K562 (cell line): ENCODE results near the gene GLIPR1L2. TPM values are rescaled to one million over a fixed set of nuclear protein-coding genes. Genes with fewer than 3 reads are reported as not detected.

Experiments used
- ATAC-seq: fragments of 200-7000 bp; cut with Tn5 transposase; 3 replicates; pipeline ENCODE4 v1.9.1; 2020; ENCODE audit warnings: moderate library complexity
- BruUV-seq: library from RNA; stranded (reverse); fragments of 400-500 nt; replicated peaks from 2 replicates; lab custom pipeline; 2021; lab: Mats Ljungman, UMichigan
- CTCF ChIA-PET: fragments of 300-600 bp; formaldehyde crosslinking; extraction: SDS; loops from one replicate; lab custom pipeline; 2021; ENCODE audit warnings: low intra/inter-chr PET ratio; lab: Yijun Ruan, JAX
- POLR2A ChIA-PET: fragments of 300-600, 350-650 bp; sonication (Branson Sonifier 250); formaldehyde crosslinking; extraction: SDS; loops from one replicate; lab custom pipeline; 2021; ENCODE audit warnings: antibody characterized with exemption, inconsistent platforms; lab: Yijun Ruan, JAX
- DNase-seq, 4 experiments: peaks; one replicate each; pipeline versions ENCODE4 v3.0.0 to v3.0.0-alpha.2; 2011 to 2018; ENCODE audit warnings: low spot score in 3 of 4, mixed read lengths in 3 of 4; ENCODE audit errors: extremely low read depth in 1 of 4
- FAIRE-seq: peaks from 2 replicates; lab custom pipeline; 2011; peaks lifted over from hg19 to GRCh38; lab: Jason Lieb, UNC
- H2AFZ ChIP-seq: 2 replicates; pipeline ENCODE4 v1.6.0; 2011; ENCODE audit warnings: low read depth, low read length, control low read depth, inconsistent platforms
- H3K27ac ChIP-seq: fragments of 200-600 bp; 3 replicates; pipeline ENCODE4 v1.8.0; 2011; ENCODE audit warnings: low read depth, mild to moderate bottlenecking, control low read depth, inconsistent platforms, low read length, moderate library complexity, mixed read lengths; ENCODE audit errors: extremely low read depth
- H3K27me3 ChIP-seq, 2 experiments: fragments of 300-600 bp in 1 of 2; 2 replicates in 1 of 2; 3 replicates in 1 of 2; pipeline versions ENCODE4 v1.6.0 to v1.8.0; 2011; ENCODE audit warnings: inconsistent platforms in 2 of 2, low read length in 2 of 2, mild to moderate bottlenecking in 1 of 2, mixed read lengths in 1 of 2, moderate library complexity in 1 of 2; ENCODE audit not compliant: control insufficient read depth in 2 of 2, insufficient read depth in 2 of 2
- H3K36me3 ChIP-seq: fragments of 300-600 bp; 3 replicates; pipeline ENCODE4 v1.8.0; 2011; ENCODE audit warnings: mild to moderate bottlenecking, low read length, inconsistent platforms; ENCODE audit not compliant: control insufficient read depth, insufficient read depth
- H3K4me1 ChIP-seq, 2 experiments: fragments of 200-600 bp in 1 of 2; replicated peaks in 1 of 2; 2 replicates in 1 of 2; 3 replicates in 1 of 2; pipeline versions ENCODE4 v1.5.1 to v1.8.0; 2011; ENCODE audit warnings: inconsistent platforms in 2 of 2, low read length in 2 of 2, mild to moderate bottlenecking in 1 of 2, mixed read lengths in 1 of 2, moderate library complexity in 1 of 2; ENCODE audit not compliant: control insufficient read depth in 2 of 2, insufficient read depth in 2 of 2
- H3K4me2 ChIP-seq: 2 replicates; pipeline ENCODE4 v1.6.1; 2011; ENCODE audit warnings: low read length, control low read depth, inconsistent platforms, mixed read lengths; ENCODE audit not compliant: insufficient read depth
- H3K4me3 ChIP-seq: fragments of 200-600 bp; sonication (generic), shearing (Covaris generic); 2 replicates; pipeline ENCODE4 v1.5.1; 2016; ENCODE audit warnings: control low read depth, inconsistent platforms
- H3K79me2 ChIP-seq: fragments of 200-600 bp; 3 replicates; pipeline ENCODE4 v1.8.0; 2011; ENCODE audit warnings: low read length, inconsistent platforms; ENCODE audit not compliant: control insufficient read depth, insufficient read depth
- H3K9ac ChIP-seq, 2 experiments: 2 replicates each; pipeline versions ENCODE4 v1.6.0 to v1.6.1; 2011; ENCODE audit warnings: low read depth in 2 of 2, low read length in 2 of 2, control low read depth in 1 of 2, inconsistent platforms in 1 of 2, mild to moderate bottlenecking in 1 of 2, mixed read lengths in 1 of 2; ENCODE audit not compliant: insufficient read depth in 1 of 2
- H3K9me1 ChIP-seq: one replicate; pipeline ENCODE4 v1.6.0; 2011; ENCODE audit warnings: inconsistent platforms, mild to moderate bottlenecking, low read length, moderate library complexity; ENCODE audit not compliant: control insufficient read depth, insufficient read depth
- H3K9me3 ChIP-seq: replicated peaks from 2 replicates; pipeline ENCODE4 v1.5.1; 2011; ENCODE audit warnings: low read depth, low read length, inconsistent platforms; ENCODE audit not compliant: control insufficient read depth, insufficient read depth
- H4K20me1 ChIP-seq: replicated peaks from 2 replicates; pipeline ENCODE4 v1.6.1; 2011; ENCODE audit warnings: low read length, inconsistent platforms, mixed read lengths; ENCODE audit not compliant: control insufficient read depth, insufficient read depth
- BACH1 ChIP-seq: fragments of 200-800 bp; sonication (Bioruptor generic); IDR thresholded peaks from 2 replicates; pipeline ENCODE4 v1.6.1; 2016; ENCODE audit warnings: missing genetic modification characterization, missing compliant biosample characterization
- CREM ChIP-seq: IDR thresholded peaks from 2 replicates; pipeline ENCODE4 v1.6.1; 2014; ENCODE audit warnings: antibody characterized with exemption, low read depth
- HOXB6 ChIP-seq: fragments of 250-450 bp; sonication (Bioruptor Pico); IDR thresholded peaks from 2 replicates; pipeline ENCODE4 v1.5.1; 2022; ENCODE audit warnings: mild to moderate bottlenecking, borderline replicate concordance
- KLF6 ChIP-seq: fragments of 250-450 bp; sonication (Bioruptor Pico); IDR thresholded peaks from 2 replicates; pipeline ENCODE4 v1.4.0; 2020; ENCODE audit warnings: mild to moderate bottlenecking, moderate library complexity, borderline replicate concordance
- NELFE ChIP-seq: IDR thresholded peaks from 2 replicates; pipeline ENCODE4 v1.6.1; 2011; ENCODE audit warnings: mild to moderate bottlenecking; ENCODE audit not compliant: insufficient read depth, insufficient read length
- PRDM10 ChIP-seq: fragments of 450-650 bp; IDR thresholded peaks from 2 replicates; pipeline ENCODE4 v1.6.1; 2018; ENCODE audit not compliant: partially characterized antibody
- SRSF9 ChIP-seq: fragments of 200-400 bp; formaldehyde crosslinking; IDR thresholded peaks from 2 replicates; pipeline ENCODE4 v1.6.1; 2017; ENCODE audit warnings: low read depth, low read length, borderline replicate concordance
- SUPT5H ChIP-seq: fragments of 450-650 bp; IDR thresholded peaks from 2 replicates; pipeline ENCODE4 v1.6.1; 2016
- TAF7 ChIP-seq: fragments of 450-650 bp; IDR thresholded peaks from 2 replicates; pipeline ENCODE4 v1.6.1; 2016; ENCODE audit warnings: missing genetic modification characterization, missing compliant biosample characterization
- ZNF212 ChIP-seq: fragments of 450-650 bp; formaldehyde crosslinking; IDR thresholded peaks from 2 replicates; pipeline ENCODE4 v1.4.0; 2020; ENCODE audit warnings: mild to moderate bottlenecking
- WGBS: fragments of 100-300 bp; shearing (Covaris generic); methylation state at CpG from one replicate; pipeline ENCODE4 v1.1.6; 2016; ENCODE audit warnings: low coverage, mixed read lengths; ENCODE audit not compliant: insufficient coverage; ENCODE audit errors: missing lambda C conversion rate; 5-methylcytosine and 5-hydroxymethylcytosine counted together
- in situ Hi-C: fragments of 300-500 bp; cut with MboI; formaldehyde crosslinking; loops from 4 replicates; pipeline ENCODE4 v1.15.0; 2018; ENCODE audit warnings: inconsistent platforms, mixed read lengths
- intact Hi-C: fragments of 100-400 bp; cut with micrococcal nuclease; formaldehyde crosslinking; loops from 2 replicates; pipeline ENCODE4 v1.14.2; 2022
- polyA plus RNA-seq, 8 experiments: library from polyadenylated mRNA; depleted of rRNA in 4 of 8; stranded (reverse) in 5 of 8; unstranded in 3 of 8; fragments of >200 nt; fragmentation: Nextera tagmentation in 2 of 8; fragmentation: Illumina TruSeq in 1 of 8; extraction: Ambion mirVana in 2 of 8; extraction: Trizol in 1 of 8; gene quantifications; 2 replicates each; pipeline versions ENCODE4 v1.2.1 to v1.2.3, GENCODE V29; 2011 to 2014; ENCODE audit warnings: inconsistent platforms in 1 of 8, missing spikeins in 1 of 8
- total RNA-seq, 7 experiments: library from RNA; depleted of rRNA in 6 of 7; stranded (reverse); fragments of >200 nt in 6 of 7; fragmentation: Illumina TruSeq in 2 of 7; extraction: Trizol in 2 of 7; gene quantifications; 2 replicates each; pipeline versions ENCODE4 v1.2.1 to v1.2.3, GENCODE V29; 2011 to 2021; ENCODE audit warnings: low replicate concordance in 1 of 7
- TF ChIP-seq, protein P1 (sequence below): fragments of 250-450 bp; sonication (Bioruptor Pico); IDR thresholded peaks from 2 replicates; pipeline ENCODE4 v1.6.1; 2021; ENCODE audit warnings: mild to moderate bottlenecking
- TF ChIP-seq, protein P2 (sequence below): fragments of 250-450 bp; sonication (Bioruptor Pico); IDR thresholded peaks from 2 replicates; pipeline ENCODE4 v1.5.0; 2021; ENCODE audit warnings: mild to moderate bottlenecking, borderline replicate concordance
- TF ChIP-seq, protein P3 (sequence below): sonication (generic); formaldehyde crosslinking; IDR thresholded peaks from 2 replicates; pipeline ENCODE4 v1.8.0; 2023; ENCODE audit warnings: mild to moderate bottlenecking, missing genetic modification reagents

The GLIPR1L2 gene
- total and polyA plus RNA-seq, 9 of the 15 experiments (the other 6 are each of a cell fraction or from before 2014, with no cell fraction given): not detected

DNA sequence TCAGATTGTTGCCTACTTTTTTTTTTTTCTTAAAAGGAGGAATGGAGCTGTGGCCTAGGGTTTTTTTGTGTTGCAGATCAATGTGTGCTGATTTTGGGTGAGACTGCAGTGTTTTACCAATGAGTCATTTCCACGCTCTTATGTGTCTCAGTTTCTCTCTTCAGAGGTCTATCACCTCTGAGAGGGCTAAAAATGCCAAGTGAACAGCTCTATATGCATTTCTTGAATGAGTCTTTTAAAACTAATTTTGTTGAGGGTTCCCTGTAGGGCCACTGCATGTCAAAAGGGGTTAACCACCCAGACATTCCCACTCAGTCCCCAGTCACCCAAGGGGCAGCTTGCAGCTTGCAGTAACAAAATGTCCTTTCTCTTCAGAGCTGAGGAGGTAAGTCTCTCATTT, 24.3 kb upstream of the GLIPR1L2 start:
- 0% methylated on average over 1 of the region's 1 CpG for WGBS
- DNase-seq (no peak), ATAC-seq (no peak), FAIRE-seq (no peak)
- Histone ChIP-seq H3K36me3 (no peaks in the 10 kb centered on the region), H3K27me3 (no peaks in the 10 kb centered on the region), H3K4me1 (no peaks in the 10 kb centered on the region), H3K9ac (no peak overlapping the region), H3K4me3 (no peak overlapping the region), H2AFZ (no peak overlapping the region), H3K79me2 (no peaks in the 10 kb centered on the region), H3K27ac (no peak overlapping the region), H3K9me3 (no peaks in the 10 kb centered on the region), H4K20me1 (no peaks in the 10 kb centered on the region), H3K4me2 (no peak overlapping the region), H3K9me1 (no peaks in the 10 kb centered on the region)
- in situ Hi-C loops: no loop called here
- ChIA-PET CTCF (no interaction called here), POLR2A (no interaction called here)
- no TSS peak for BruUV-seq
- intact Hi-C loops: no loop called here
- TF ChIP-seq SRSF9: no peak
- TF ChIP-seq NELFE: no peak
- TF ChIP-seq BACH1 (tag): no peak
- TF ChIP-seq CREM: no peak
- TF ChIP-seq KLF6 (CRISPR knock-in tag): no peak
- no peak for TF ChIP-seq SUPT5H
- TF ChIP-seq, protein P1, sequence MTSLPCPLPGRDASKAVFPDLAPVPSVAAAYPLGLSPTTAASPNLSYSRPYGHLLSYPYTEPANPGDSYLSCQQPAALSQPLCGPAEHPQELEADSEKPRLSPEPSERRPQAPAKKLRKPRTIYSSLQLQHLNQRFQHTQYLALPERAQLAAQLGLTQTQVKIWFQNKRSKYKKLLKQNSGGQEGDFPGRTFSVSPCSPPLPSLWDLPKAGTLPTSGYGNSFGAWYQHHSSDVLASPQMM (CRISPR knock-in tag): no peak
- TF ChIP-seq, protein P2, sequence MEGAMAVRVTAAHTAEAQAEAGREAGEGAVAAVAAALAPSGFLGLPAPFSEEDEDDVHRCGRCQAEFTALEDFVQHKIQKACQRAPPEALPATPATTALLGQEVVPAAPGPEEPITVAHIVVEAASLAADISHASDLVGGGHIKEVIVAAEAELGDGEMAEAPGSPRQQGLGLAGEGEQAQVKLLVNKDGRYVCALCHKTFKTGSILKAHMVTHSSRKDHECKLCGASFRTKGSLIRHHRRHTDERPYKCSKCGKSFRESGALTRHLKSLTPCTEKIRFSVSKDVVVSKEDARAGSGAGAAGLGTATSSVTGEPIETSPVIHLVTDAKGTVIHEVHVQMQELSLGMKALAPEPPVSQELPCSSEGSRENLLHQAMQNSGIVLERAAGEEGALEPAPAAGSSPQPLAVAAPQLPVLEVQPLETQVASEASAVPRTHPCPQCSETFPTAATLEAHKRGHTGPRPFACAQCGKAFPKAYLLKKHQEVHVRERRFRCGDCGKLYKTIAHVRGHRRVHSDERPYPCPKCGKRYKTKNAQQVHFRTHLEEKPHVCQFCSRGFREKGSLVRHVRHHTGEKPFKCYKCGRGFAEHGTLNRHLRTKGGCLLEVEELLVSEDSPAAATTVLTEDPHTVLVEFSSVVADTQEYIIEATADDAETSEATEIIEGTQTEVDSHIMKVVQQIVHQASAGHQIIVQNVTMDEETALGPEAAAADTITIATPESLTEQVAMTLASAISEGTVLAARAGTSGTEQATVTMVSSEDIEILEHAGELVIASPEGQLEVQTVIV (CRISPR knock-in tag): no peak
- TF ChIP-seq HOXB6 (CRISPR knock-in tag): no peak
- no peak for TF ChIP-seq PRDM10
- TF ChIP-seq, protein P3, sequence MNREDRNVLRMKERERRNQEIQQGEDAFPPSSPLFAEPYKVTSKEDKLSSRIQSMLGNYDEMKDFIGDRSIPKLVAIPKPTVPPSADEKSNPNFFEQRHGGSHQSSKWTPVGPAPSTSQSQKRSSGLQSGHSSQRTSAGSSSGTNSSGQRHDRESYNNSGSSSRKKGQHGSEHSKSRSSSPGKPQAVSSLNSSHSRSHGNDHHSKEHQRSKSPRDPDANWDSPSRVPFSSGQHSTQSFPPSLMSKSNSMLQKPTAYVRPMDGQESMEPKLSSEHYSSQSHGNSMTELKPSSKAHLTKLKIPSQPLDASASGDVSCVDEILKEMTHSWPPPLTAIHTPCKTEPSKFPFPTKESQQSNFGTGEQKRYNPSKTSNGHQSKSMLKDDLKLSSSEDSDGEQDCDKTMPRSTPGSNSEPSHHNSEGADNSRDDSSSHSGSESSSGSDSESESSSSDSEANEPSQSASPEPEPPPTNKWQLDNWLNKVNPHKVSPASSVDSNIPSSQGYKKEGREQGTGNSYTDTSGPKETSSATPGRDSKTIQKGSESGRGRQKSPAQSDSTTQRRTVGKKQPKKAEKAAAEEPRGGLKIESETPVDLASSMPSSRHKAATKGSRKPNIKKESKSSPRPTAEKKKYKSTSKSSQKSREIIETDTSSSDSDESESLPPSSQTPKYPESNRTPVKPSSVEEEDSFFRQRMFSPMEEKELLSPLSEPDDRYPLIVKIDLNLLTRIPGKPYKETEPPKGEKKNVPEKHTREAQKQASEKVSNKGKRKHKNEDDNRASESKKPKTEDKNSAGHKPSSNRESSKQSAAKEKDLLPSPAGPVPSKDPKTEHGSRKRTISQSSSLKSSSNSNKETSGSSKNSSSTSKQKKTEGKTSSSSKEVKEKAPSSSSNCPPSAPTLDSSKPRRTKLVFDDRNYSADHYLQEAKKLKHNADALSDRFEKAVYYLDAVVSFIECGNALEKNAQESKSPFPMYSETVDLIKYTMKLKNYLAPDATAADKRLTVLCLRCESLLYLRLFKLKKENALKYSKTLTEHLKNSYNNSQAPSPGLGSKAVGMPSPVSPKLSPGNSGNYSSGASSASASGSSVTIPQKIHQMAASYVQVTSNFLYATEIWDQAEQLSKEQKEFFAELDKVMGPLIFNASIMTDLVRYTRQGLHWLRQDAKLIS (CRISPR knock-in tag): no peak
- no peak for TF ChIP-seq TAF7
- TF ChIP-seq ZNF212 (CRISPR knock-in tag): no peak
